HG03439 (cell line): Measurements from ENCODE around the gene AFG1L.
"Not testable (repeated sequence)": the region's sequence is repeated elsewhere in the genome, so short reads cannot be mapped to it uniquely, and the experiment has no call there.

Source experiments
- ATAC-seq: cut with Tn5 transposase; IDR thresholded peaks from one replicate; pipeline ENCODE4 v1.9.1; 2021; ENCODE audit warnings: mild to moderate bottlenecking, moderate library complexity; ENCODE audit not compliant: unreplicated experiment

AFG1L gene

GRCh38 chr6:108449717-108450116, 154.9 kb downstream of the AFG1L start:
- not testable (repeated sequence) for ATAC-seq

- ATAC-seq, result no peak
Observed at GRCh38 chr6:108451816-108452215, 157.0 kb downstream of the AFG1L start.

- ATAC-seq, result no peak
Observed at GRCh38 chr6:108452711-108453195, 157.9 kb downstream of the AFG1L start.

- ATAC-seq, result no peak
Observed at GRCh38 chr6:108453601-108454185, 158.8 kb downstream of the AFG1L start.

GRCh38 chr6:108454356-108454755, 159.5 kb downstream of the AFG1L start:
- no peak for ATAC-seq

GRCh38 chr6:108455688-108456087, 160.8 kb downstream of the AFG1L start:
- ATAC-seq, result no peak

GRCh38 chr6:108463784-108464183, 168.9 kb downstream of the AFG1L start:
- no peak for ATAC-seq

GRCh38 chr6:108464418-108465097, 169.7 kb downstream of the AFG1L start:
- ATAC-seq, result no peak

- ATAC-seq, result no peak
Observed at GRCh38 chr6:108465098-108465495, 170.2 kb downstream of the AFG1L start.

GRCh38 chr6:108468346-108468745, 173.5 kb downstream of the AFG1L start:
- no peak for ATAC-seq

GRCh38 chr6:108469316-108469715, 174.5 kb downstream of the AFG1L start:
- ATAC-seq, result no peak

GRCh38 chr6:108473197-108473596, 178.3 kb downstream of the AFG1L start:
- ATAC-seq, result no peak

- no peak for ATAC-seq
Observed at GRCh38 chr6:108476376-108476775, 181.5 kb downstream of the AFG1L start.

GRCh38 chr6:108476847-108477430, 182.1 kb downstream of the AFG1L start:
- no peak for ATAC-seq

- no peak for ATAC-seq
Observed at GRCh38 chr6:108482559-108482958, 187.7 kb downstream of the AFG1L start.

- ATAC-seq, result no peak
Observed at GRCh38 chr6:108484016-108484415, 189.2 kb downstream of the AFG1L start.

GRCh38 chr6:108489699-108490098, 194.8 kb downstream of the AFG1L start:
- ATAC-seq, result no peak

GRCh38 chr6:108492131-108492766, 197.4 kb downstream of the AFG1L start:
- no peak for ATAC-seq

- no peak for ATAC-seq
Observed at GRCh38 chr6:108494434-108494833, 199.6 kb downstream of the AFG1L start.

GRCh38 chr6:108497883-108498282, 203.0 kb downstream of the AFG1L start:
- ATAC-seq, result no peak

- ATAC-seq, result no peak
Observed at GRCh38 chr6:108501559-108501958, 206.7 kb downstream of the AFG1L start.

GRCh38 chr6:108502832-108503231, 208.0 kb downstream of the AFG1L start:
- no peak for ATAC-seq
